H9 (cell line): Measurements from ENCODE around the gene PDCD6IP. TPM values are rescaled to one million over a fixed set of nuclear protein-coding genes. Genes with fewer than 3 reads are reported as not detected.

ENCODE experiments used
- DNase-seq: peaks from one replicate; pipeline ENCODE4 v3.0.0-alpha.2; 2017
- H2AFZ ChIP-seq: one replicate; pipeline ENCODE4 v1.6.1; 2013; ENCODE audit warnings: mild to moderate bottlenecking, low read length, control low read depth, moderate library complexity
- H2AK5ac ChIP-seq: 2 replicates; pipeline ENCODE4 v1.6.1; 2013; ENCODE audit warnings: low read length, control low read depth, mixed read lengths; ENCODE audit not compliant: insufficient read length
- H2BK120ac ChIP-seq: one replicate; pipeline ENCODE4 v1.6.1; 2013; ENCODE audit warnings: low read depth, mild to moderate bottlenecking, low read length, control low read depth, inconsistent platforms; ENCODE audit not compliant: poor library complexity, severe bottlenecking
- H2BK12ac ChIP-seq: 2 replicates; pipeline ENCODE4 v1.6.1; 2013; ENCODE audit warnings: low read length, control low read depth, mixed read lengths, low read depth; ENCODE audit not compliant: insufficient read length
- H2BK15ac ChIP-seq: 2 replicates; pipeline ENCODE4 v1.6.1; 2013; ENCODE audit warnings: low read depth, low read length, control low read depth
- H2BK20ac ChIP-seq: one replicate; pipeline ENCODE4 v1.6.1; 2013; ENCODE audit warnings: low read depth, mild to moderate bottlenecking, low read length, control low read depth, inconsistent platforms; ENCODE audit not compliant: poor library complexity, severe bottlenecking
- H2BK5ac ChIP-seq: 2 replicates; pipeline ENCODE4 v1.6.1; 2013; ENCODE audit warnings: low read length, control low read depth, mixed read lengths; ENCODE audit not compliant: insufficient read length
- H3K14ac ChIP-seq: 2 replicates; pipeline ENCODE4 v1.6.1; 2013; ENCODE audit warnings: low read length, control low read depth; ENCODE audit not compliant: insufficient read depth
- H3K18ac ChIP-seq: 2 replicates; pipeline ENCODE4 v1.6.1; 2013; ENCODE audit warnings: low read depth, mild to moderate bottlenecking, mixed read lengths, low read length, control low read depth; ENCODE audit not compliant: insufficient read length
- H3K23ac ChIP-seq: 2 replicates; pipeline ENCODE4 v1.6.1; 2013; ENCODE audit warnings: low read length, control low read depth, mixed read lengths, low read depth; ENCODE audit not compliant: insufficient read length
- H3K23me2 ChIP-seq: 2 replicates; pipeline ENCODE4 v1.6.1; 2013; ENCODE audit warnings: low read depth, mild to moderate bottlenecking, mixed read lengths, low read length, control low read depth; ENCODE audit not compliant: insufficient read length, poor library complexity, severe bottlenecking
- H3K27ac ChIP-seq: 2 replicates; pipeline ENCODE4 v1.5.1; 2013; ENCODE audit warnings: low read length, control low read depth, mixed read lengths, low read depth; ENCODE audit not compliant: insufficient read length
- H3K27me3 ChIP-seq: 2 replicates; pipeline ENCODE4 v1.6.1; 2013; ENCODE audit warnings: low read length, control low read depth, inconsistent platforms; ENCODE audit not compliant: insufficient read depth
- H3K4ac ChIP-seq: 2 replicates; pipeline ENCODE4 v1.6.1; 2013; ENCODE audit warnings: low read depth, mild to moderate bottlenecking, control low read depth, inconsistent platforms, low read length, moderate library complexity
- H3K4me1 ChIP-seq: 2 replicates; pipeline ENCODE4 v1.6.1; 2013; ENCODE audit warnings: low read length, control low read depth, inconsistent platforms; ENCODE audit not compliant: insufficient read depth
- H3K4me2 ChIP-seq: 2 replicates; pipeline ENCODE4 v1.6.1; 2013; ENCODE audit warnings: low read length, control low read depth, mixed read lengths; ENCODE audit not compliant: insufficient read length, insufficient read depth
- H3K56ac ChIP-seq: 2 replicates; pipeline ENCODE4 v1.6.1; 2013; ENCODE audit warnings: low read depth, mild to moderate bottlenecking, mixed read lengths, low read length, control low read depth; ENCODE audit not compliant: insufficient read length
- H3K79me1 ChIP-seq: 2 replicates; pipeline ENCODE4 v1.6.1; 2013; ENCODE audit warnings: low read depth, mild to moderate bottlenecking, moderate library complexity, low read length, control low read depth, inconsistent platforms; ENCODE audit not compliant: insufficient read depth, poor library complexity, severe bottlenecking
- H3K79me2 ChIP-seq: 2 replicates; pipeline ENCODE4 v1.6.1; 2013; ENCODE audit warnings: low read length, control low read depth, inconsistent platforms; ENCODE audit not compliant: insufficient read depth
- H3K9ac ChIP-seq: 2 replicates; pipeline ENCODE4 v1.6.1; 2013; ENCODE audit warnings: low read length, control low read depth, mixed read lengths; ENCODE audit not compliant: insufficient read length; ENCODE audit errors: extremely low read depth
- H3K9me3 ChIP-seq: one replicate; pipeline ENCODE4 v1.6.1; 2013; ENCODE audit warnings: low read depth, low read length, inconsistent platforms; ENCODE audit not compliant: control insufficient read depth
- H3T11ph ChIP-seq: one replicate; pipeline ENCODE4 v1.6.1; 2013; ENCODE audit warnings: mild to moderate bottlenecking, low read length, control low read depth, inconsistent platforms
- H4K20me1 ChIP-seq: one replicate; pipeline ENCODE4 v1.6.1; 2013; ENCODE audit not compliant: control insufficient read depth, insufficient read length, insufficient read depth
- H4K5ac ChIP-seq: 2 replicates; pipeline ENCODE4 v1.6.1; 2013; ENCODE audit warnings: low read depth, mild to moderate bottlenecking, mixed read lengths, low read length, control low read depth; ENCODE audit not compliant: insufficient read length
- H4K8ac ChIP-seq: replicated peaks from 2 replicates; pipeline ENCODE4 v1.6.1; 2013; ENCODE audit warnings: low read length, control low read depth, mixed read lengths, low read depth; ENCODE audit not compliant: insufficient read length
- H4K91ac ChIP-seq: 2 replicates; pipeline ENCODE4 v1.6.1; 2013; ENCODE audit warnings: low read depth, mild to moderate bottlenecking, moderate library complexity, mixed read lengths, low read length, control low read depth; ENCODE audit not compliant: insufficient read length
- H3K27ac Mint-ChIP-seq, 3 experiments: 2 replicates in 2 of 3; 3 replicates in 1 of 3; pipeline ENCODE4 v1.8.0; 2020 to 2021; ENCODE audit warnings: mixed read lengths in 3 of 3, mild to moderate bottlenecking in 1 of 3, moderate library complexity in 1 of 3
- H3K27me3 Mint-ChIP-seq: 2 replicates; pipeline ENCODE4 v1.8.0; 2021; ENCODE audit warnings: low read depth, mild to moderate bottlenecking, moderate library complexity, mixed read lengths
- H3K36me3 Mint-ChIP-seq, 3 experiments: 2 replicates in 2 of 3; 3 replicates in 1 of 3; pipeline ENCODE4 v1.8.0; 2020 to 2021; ENCODE audit warnings: low read depth in 3 of 3, mixed read lengths in 3 of 3; ENCODE audit not compliant: insufficient read depth in 1 of 3
- H3K4me1 Mint-ChIP-seq, 2 experiments: 2 replicates each; pipeline ENCODE4 v1.8.0; 2020; ENCODE audit warnings: mixed read lengths in 2 of 2
- H3K4me3 Mint-ChIP-seq, 2 experiments: 2 replicates in 1 of 2; 3 replicates in 1 of 2; pipeline ENCODE4 v1.8.0; 2020 to 2021; ENCODE audit warnings: mild to moderate bottlenecking in 2 of 2, mixed read lengths in 2 of 2, moderate library complexity in 1 of 2
- H3K9me3 Mint-ChIP-seq, 2 experiments: 2 replicates in 1 of 2; 3 replicates in 1 of 2; pipeline ENCODE4 v1.8.0; 2020; ENCODE audit warnings: mild to moderate bottlenecking in 2 of 2, mixed read lengths in 2 of 2, moderate library complexity in 1 of 2
- CTCF ChIP-seq: fragments of 200-600 bp; sonication (generic); conservative IDR thresholded peaks from 3 replicates; pipeline ENCODE4 v1.8.0; 2021; ENCODE audit warnings: antibody characterized with exemption, mild to moderate bottlenecking
- WGBS: extraction: QIAGEN DNeasy Blood & Tissue Kit; methylation state at CpG from one replicate; pipeline ENCODE4 v1.1.7; 2013; ENCODE audit warnings: missing lambda C conversion rate, low lambda C conversion rate, mixed read lengths; ENCODE audit not compliant: insufficient read length; ENCODE audit errors: extremely low coverage; 5-methylcytosine and 5-hydroxymethylcytosine counted together
- total RNA-seq: library from RNA; stranded (reverse); gene quantifications from 2 replicates; pipeline ENCODE4 v1.2.1, GENCODE V29; 2021

Gene PDCD6IP
- total RNA-seq, 1 experiment from 2014 or later, result 109 TPM

- H3K4me3 Mint-ChIP-seq, result no peak overlapping the region
- H3K36me3 Mint-ChIP-seq, result peaks cover 0 to 5% (median 0%) of the 10 kb centered on the region in 3 experiments; a peak in 3 of 7 replicates
- H3K23ac ChIP-seq, result no peak overlapping the region
- whole genome bisulfite sequencing, result no CpG with 5 or more reads among the region's 2 CpGs
- H3K27me3 Mint-ChIP-seq, result peaks cover 2% of the 10 kb centered on the region
- H3K9me3 Mint-ChIP-seq, result peaks cover 0 to 3% of the 10 kb centered on the region in 2 experiments; a peak in 3 of 5 replicates
- H3K4me1 Mint-ChIP-seq, result peaks cover 15 to 19% of the 10 kb centered on the region in 2 experiments
- H3K4ac ChIP-seq, result no peak overlapping the region
- no peak overlapping the region for H2BK120ac ChIP-seq
- H3K56ac ChIP-seq, result no peak overlapping the region
- no peak overlapping the region for H3K27ac Mint-ChIP-seq
- H3K9ac ChIP-seq, result no peak overlapping the region
- no peak overlapping the region for H3K18ac ChIP-seq
- no peak overlapping the region for H4K8ac ChIP-seq
- no peaks in the 10 kb centered on the region for H3K23me2 ChIP-seq
- H4K91ac ChIP-seq, result no peak overlapping the region
- no peak overlapping the region for H2BK15ac ChIP-seq
- no peak for TF ChIP-seq CTCF
- no peak overlapping the region for H2BK20ac ChIP-seq
- no peak overlapping the region for H2AK5ac ChIP-seq
- H3K14ac ChIP-seq, result no peak overlapping the region
- no peaks in the 10 kb centered on the region for H3K27me3 ChIP-seq
- no peak overlapping the region for H2BK5ac ChIP-seq
- no peaks in the 10 kb centered on the region for H3K4me1 ChIP-seq
- H3K4me2 ChIP-seq, result no peak overlapping the region
- no peaks in the 10 kb centered on the region for H3K79me1 ChIP-seq
- DNase-seq, result no peak
- H4K5ac ChIP-seq, result no peak overlapping the region
- no peaks in the 10 kb centered on the region for H3K9me3 ChIP-seq
- no peak overlapping the region for H3T11ph ChIP-seq
- H3K27ac ChIP-seq, result no peak overlapping the region
- H3K79me2 ChIP-seq, result no peaks in the 10 kb centered on the region
- H4K20me1 ChIP-seq, result no peaks in the 10 kb centered on the region
- no peak overlapping the region for H2AFZ ChIP-seq
- no peak overlapping the region for H2BK12ac ChIP-seq
Measured at GRCh38 chr3:33886015-33886414, 87.6 kb downstream of the PDCD6IP start.
